ENCODE data around the gene LRMDA.

LRMDA gene

DNA sequence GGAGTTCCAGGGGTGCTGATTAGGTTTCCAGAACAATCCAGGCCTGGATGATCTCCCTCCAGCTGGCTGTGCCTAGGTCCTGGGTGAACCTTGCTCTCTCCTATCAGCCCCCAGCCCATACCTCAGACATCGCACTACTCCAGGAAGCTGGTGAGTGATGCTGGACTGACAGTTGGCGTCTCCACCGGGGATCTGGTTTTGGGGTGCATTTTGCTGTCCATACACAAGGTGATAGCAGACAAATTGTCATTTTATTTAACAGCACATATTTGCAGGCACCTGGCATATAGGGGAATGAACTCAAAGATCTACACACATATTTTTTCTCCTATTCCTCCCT, 601.2 kb downstream of the LRMDA start:
- H3K36me3 ChIP-seq (ENCODE audit: insufficient read depth): no peaks in the 10 kb centered on the region
- no peaks in the 10 kb centered on the region for H3K27me3 ChIP-seq (ENCODE audit: insufficient read depth, low read depth)
- H3K4me1 ChIP-seq (ENCODE audit: low read depth, poor library complexity, severe bottlenecking): no peaks in the 10 kb centered on the region
- no peaks in the 10 kb centered on the region for H3K79me2 ChIP-seq (ENCODE audit: insufficient read depth, low read depth)
- H3K4me3 ChIP-seq (IDR thresholded peaks at IDR 0.05; ENCODE audit: insufficient read depth, low read depth, low read length): no peak overlapping the region
- H2AFZ ChIP-seq (ENCODE audit: low read depth): no peak overlapping the region
- no peak overlapping the region for H3K4me2 ChIP-seq
- H3K9ac ChIP-seq: no peak overlapping the region
- no peaks in the 10 kb centered on the region for H4K20me1 ChIP-seq (ENCODE audit: insufficient read depth)
- no peak for TF ChIP-seq CTCF (conservative IDR thresholded peaks at IDR 0.05; ENCODE audit: low read depth, low read length)
- no peak overlapping the region for H3K27ac ChIP-seq

DNA sequence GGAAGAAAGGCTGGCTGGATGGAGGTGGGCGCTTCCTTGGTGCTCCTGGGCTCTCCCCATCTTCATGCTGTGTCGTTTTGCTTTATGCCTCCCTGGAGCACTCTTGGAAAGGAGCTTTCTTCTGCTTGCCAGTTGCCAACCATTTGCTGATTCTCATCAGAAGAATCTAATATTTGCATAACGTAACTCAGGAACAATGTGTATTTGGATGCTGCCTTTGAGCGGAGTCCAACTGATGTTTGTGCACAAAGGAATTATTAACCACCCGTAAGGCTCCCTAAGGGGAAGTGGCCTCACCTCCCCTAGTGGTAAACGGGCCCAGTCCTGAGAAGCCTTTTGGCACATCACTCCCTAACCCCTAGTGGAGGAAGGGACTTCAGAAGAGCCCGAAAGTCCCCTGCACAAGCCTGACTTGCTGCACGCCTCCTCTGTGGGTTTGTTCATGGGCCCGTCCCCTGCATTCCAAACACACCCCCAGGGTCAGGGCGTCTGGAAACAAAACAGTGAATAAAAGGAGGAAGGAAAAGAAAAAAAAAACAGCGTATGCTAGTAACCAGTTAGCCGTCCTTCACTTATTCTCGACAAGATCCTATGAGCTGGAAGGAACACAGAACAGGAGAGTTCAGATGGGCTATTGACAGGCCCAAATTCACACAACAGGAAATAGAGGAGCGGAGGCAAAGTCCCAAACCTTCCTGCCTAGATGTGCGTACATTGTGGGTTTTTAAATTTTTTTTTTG, 602.2 kb downstream of the LRMDA start:
- Histone ChIP-seq H3K27me3 (ENCODE audit: insufficient read depth, low read depth) (no peaks in the 10 kb centered on the region), H2AFZ (ENCODE audit: low read depth) (no peak overlapping the region), H3K4me3 (IDR thresholded peaks at IDR 0.05; ENCODE audit: insufficient read depth, low read depth, low read length) (no peak overlapping the region), H3K4me2 (no peak overlapping the region), H3K4me1 (ENCODE audit: low read depth, poor library complexity, severe bottlenecking) (no peaks in the 10 kb centered on the region), H3K27ac (no peak overlapping the region), H3K36me3 (ENCODE audit: insufficient read depth) (no peaks in the 10 kb centered on the region), H4K20me1 (ENCODE audit: insufficient read depth) (no peaks in the 10 kb centered on the region), H3K9ac (no peak overlapping the region), H3K79me2 (ENCODE audit: insufficient read depth, low read depth) (no peaks in the 10 kb centered on the region)
- TF ChIP-seq CTCF (conservative IDR thresholded peaks at IDR 0.05; ENCODE audit: low read depth, low read length): no peak

- H3K79me2 ChIP-seq (ENCODE audit: insufficient read depth, low read depth): no peaks in the 10 kb centered on the region
- no peaks in the 10 kb centered on the region for H3K4me1 ChIP-seq (ENCODE audit: low read depth, poor library complexity, severe bottlenecking)
- no peaks in the 10 kb centered on the region for H3K36me3 ChIP-seq (ENCODE audit: insufficient read depth)
- no peak overlapping the region for H3K27ac ChIP-seq
- H4K20me1 ChIP-seq (ENCODE audit: insufficient read depth): no peaks in the 10 kb centered on the region
- no peaks in the 10 kb centered on the region for H3K27me3 ChIP-seq (ENCODE audit: insufficient read depth, low read depth)
- H3K4me2 ChIP-seq: no peak overlapping the region
- H3K9ac ChIP-seq: no peak overlapping the region
- TF ChIP-seq CTCF (conservative IDR thresholded peaks at IDR 0.05; ENCODE audit: low read depth, low read length): no peak
- H2AFZ ChIP-seq (ENCODE audit: low read depth): no peak overlapping the region
- H3K4me3 ChIP-seq (IDR thresholded peaks at IDR 0.05; ENCODE audit: insufficient read depth, low read depth, low read length): no peak overlapping the region
These were observed 603.2 kb downstream of the LRMDA start for GRCh38 chr10:76034353-76035205.

DNA sequence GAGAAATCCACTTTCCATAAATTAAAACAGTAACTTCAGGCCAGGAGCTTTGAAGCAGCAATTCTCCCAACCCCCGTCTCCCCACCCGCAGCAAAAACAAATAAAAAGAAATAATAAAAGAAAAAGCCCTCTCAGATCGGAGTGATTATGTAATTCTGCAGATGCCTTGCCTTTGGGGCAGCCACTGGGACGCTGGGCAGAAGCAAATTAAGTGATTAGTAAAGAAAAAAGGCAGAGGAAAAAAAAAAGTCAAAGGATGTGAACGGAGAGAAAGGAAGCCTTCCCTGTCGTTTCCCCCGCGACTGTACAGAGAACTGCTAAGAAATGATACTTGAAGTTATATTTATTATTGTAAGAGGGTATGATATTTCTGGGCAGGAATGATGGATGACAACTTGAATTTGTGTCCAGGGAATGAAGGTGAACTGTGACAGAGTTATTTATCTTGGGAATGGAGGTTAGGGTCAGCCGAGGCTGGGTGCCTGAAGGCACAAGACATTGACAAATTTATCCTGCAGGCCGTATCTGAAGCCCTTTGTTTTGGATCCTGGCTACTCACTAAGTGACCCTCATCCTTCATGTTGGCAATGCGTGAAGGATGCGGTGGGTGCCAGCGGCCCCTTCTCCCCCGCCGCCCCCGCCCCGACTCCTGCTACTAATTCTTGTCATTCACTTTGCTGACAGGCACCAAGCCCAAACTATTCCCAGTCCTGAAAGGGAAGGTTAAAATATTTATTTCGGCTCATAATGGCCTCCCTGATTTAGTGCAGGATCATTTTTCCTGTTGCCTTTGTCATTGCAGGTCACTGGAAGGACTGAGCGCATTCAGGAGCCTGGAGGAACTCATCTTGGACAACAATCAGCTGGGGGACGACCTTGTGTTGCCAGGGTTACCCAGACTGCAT, 604.0 kb downstream of the LRMDA start:
- H4K20me1 ChIP-seq (ENCODE audit: insufficient read depth): no peaks in the 10 kb centered on the region
- no peak for TF ChIP-seq CTCF (conservative IDR thresholded peaks at IDR 0.05; ENCODE audit: low read depth, low read length)
- no peak overlapping the region for H2AFZ ChIP-seq (ENCODE audit: low read depth)
- no peak overlapping the region for H3K4me2 ChIP-seq
- H3K36me3 ChIP-seq (ENCODE audit: insufficient read depth): no peaks in the 10 kb centered on the region
- no peak overlapping the region for H3K4me3 ChIP-seq (IDR thresholded peaks at IDR 0.05; ENCODE audit: insufficient read depth, low read depth, low read length)
- no peak overlapping the region for H3K9ac ChIP-seq
- no peaks in the 10 kb centered on the region for H3K79me2 ChIP-seq (ENCODE audit: insufficient read depth, low read depth)
- H3K27ac ChIP-seq: no peak overlapping the region
- no peaks in the 10 kb centered on the region for H3K27me3 ChIP-seq (ENCODE audit: insufficient read depth, low read depth)
- no peaks in the 10 kb centered on the region for H3K4me1 ChIP-seq (ENCODE audit: low read depth, poor library complexity, severe bottlenecking)
